Ovary (tissue), 9 donors: ENCODE results near the gene MXD4. TPM values are rescaled to one million over a fixed set of nuclear protein-coding genes. Genes with fewer than 3 reads are reported as not detected.

Experiments used
- DNase-seq, 5 donors: peaks; one replicate each; pipeline ENCODE4 v3.0.0-alpha.2; 2019 to 2020
- H3K27ac ChIP-seq, 2 donors: fragments of 200-600 bp; one replicate each; pipeline versions ENCODE4 v1.5.1 to v1.8.0; 2019 to 2022
- H3K27me3 ChIP-seq: fragments of 200-600 bp; one replicate; pipeline ENCODE4 v1.8.0; 2022
- H3K36me3 ChIP-seq: fragments of 200-600 bp; sonication (generic); one replicate; pipeline ENCODE4 v1.5.1; 2019
- H3K4me1 ChIP-seq: one replicate; pipeline ENCODE4 v1.8.1; 2013; ENCODE audit warnings: mild to moderate bottlenecking, moderate library complexity; ENCODE audit not compliant: insufficient read depth
- H3K4me3 ChIP-seq: fragments of 200-600 bp; sonication (generic); one replicate; pipeline ENCODE4 v1.5.1; 2017
- H3K9me3 ChIP-seq, 2 donors: fragments of 200-600 bp in 1 of 2; sonication (generic) in 1 of 2; one replicate each; pipeline versions ENCODE4 v1.5.1 to v1.8.1; 2013 to 2019; ENCODE audit warnings: mild to moderate bottlenecking in 1 of 2, moderate library complexity in 1 of 2
- EP300 ChIP-seq: sonication (generic); formaldehyde crosslinking; IDR thresholded peaks from one replicate; pipeline ENCODE4 v1.6.1; 2017; ENCODE audit warnings: antibody characterized with exemption
- POLR2A ChIP-seq: fragments of 450-650 bp; IDR thresholded peaks from one replicate; pipeline ENCODE4 v1.6.1; 2017; ENCODE audit warnings: antibody characterized with exemption, mild to moderate bottlenecking, moderate library complexity
- WGBS, 3 donors: extraction: QIAGEN DNeasy Blood & Tissue Kit in 1 of 3; methylation state at CpG; one replicate each; pipeline versions ENCODE4 v1.1.5 to v1.1.7; 2013 to 2017; 5-methylcytosine and 5-hydroxymethylcytosine counted together
- intact Hi-C, 4 donors: fragments of 100-400 bp; cut with DNase I; formaldehyde crosslinking; loops; one replicate each; pipeline versions ENCODE4 v1.11.0 to v1.15.1; 2022 to 2023
- polyA plus RNA-seq, 2 donors: library from polyadenylated mRNA; stranded (reverse); fragments of 200-250 nt in 1 of 2; fragments of 350-450 nt in 1 of 2; fragmentation: Illumina TruSeq in 1 of 2; extraction: RNeasy Lipid Tissue Mini Kit (QIAGEN cat#74804) in 1 of 2; gene quantifications; one replicate each; pipeline ENCODE4 v1.2.3, GENCODE V29; 2013 to 2014
- total RNA-seq, 7 donors: library from RNA; depleted of rRNA in 2 of 7; stranded (reverse); fragments of >200 nt in 2 of 7; fragmentation: NEBNext Ultra II Directional in 3 of 7; extraction: Animal tissue kit (Norgen Biotek cat#: 25700) in 3 of 7; gene quantifications; one replicate each; pipeline versions ENCODE4 v1.1.0 to v1.2.4, GENCODE V29; 2016 to 2023
- TF ChIP-seq, protein P1 (sequence below), 3 donors: fragments of 450-650 bp in 2 of 3; fragments of 200-600 bp in 1 of 3; IDR thresholded peaks; one replicate each; pipeline versions ENCODE4 v1.5.1 to v1.8.0; 2016 to 2022; ENCODE audit warnings: antibody characterized with exemption in 3 of 3, mild to moderate bottlenecking in 1 of 3
- donor health status: DM: no; HTN: no; CAD: no; lungs with moderate emphysema.
- donor health status: DM: no; HTN: no; CAD: no.
- donor health status: Bipolar disorder and iron deficiency.
- donor health status: DM: yes; HTN: yes; CAD: no.
- donor health status: DM: no; HTN: no; CAD: no.
- donor health status: DM: yes; HTN: yes; CAD: no.

The MXD4 gene
- total and polyA plus RNA-seq, 9 donors = 10.3 to 51.4 (median 35.3) TPM

DNA sequence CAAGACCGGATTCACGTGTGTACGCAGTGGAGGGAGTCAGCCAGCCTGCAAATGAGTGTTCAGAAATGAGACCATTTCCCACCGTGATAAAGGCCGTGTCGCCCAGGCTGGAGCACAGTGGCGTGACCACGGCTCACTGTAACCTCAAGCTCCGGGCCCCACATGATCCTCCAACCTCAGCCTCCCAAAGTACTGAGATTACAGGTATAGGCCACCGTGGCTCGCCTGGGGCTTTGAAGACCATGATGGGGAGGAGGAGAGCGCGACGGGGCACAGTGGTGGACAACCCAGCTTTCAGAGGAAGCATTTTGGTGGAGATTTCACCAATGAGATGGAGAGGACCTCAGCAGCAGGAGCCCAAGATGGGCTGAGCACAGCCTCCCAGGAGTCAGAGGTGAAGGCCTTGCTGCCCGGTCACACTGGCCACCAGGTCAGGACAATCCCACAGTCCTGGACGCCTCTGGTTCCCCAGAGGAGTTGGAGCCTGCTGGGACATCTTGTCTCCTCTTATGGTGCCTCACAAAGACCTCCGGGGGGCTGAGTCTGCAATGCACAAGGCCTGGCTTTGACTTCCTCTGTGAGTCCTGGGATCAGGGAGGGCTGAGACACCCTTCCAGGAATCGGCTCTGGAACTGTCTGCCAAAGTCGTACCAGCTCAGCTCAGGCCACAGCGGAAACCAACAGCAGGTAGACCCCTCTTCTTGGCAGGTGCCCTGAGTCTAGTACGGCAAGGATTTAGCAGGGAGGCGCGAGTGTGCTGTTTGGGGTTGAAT lies 22.4 kb upstream of the MXD4 start:
- WGBS, 3 donors = 95 to 98% (median 96%) methylated on average over 21 to 23 of the region's 23 CpGs
- no peaks in the 10 kb centered on the region for H3K36me3 ChIP-seq
- no peak overlapping the region for H3K4me3 ChIP-seq
- H3K27me3 ChIP-seq = no peaks in the 10 kb centered on the region
- H3K4me1 ChIP-seq = no peaks in the 10 kb centered on the region
- intact Hi-C loops = no loop called here
- peak in 2 of 5 donors; percentile 5 to 16 for DNase-seq
- H3K9me3 ChIP-seq = no peaks in the 10 kb centered on the region
- TF ChIP-seq, protein P1, sequence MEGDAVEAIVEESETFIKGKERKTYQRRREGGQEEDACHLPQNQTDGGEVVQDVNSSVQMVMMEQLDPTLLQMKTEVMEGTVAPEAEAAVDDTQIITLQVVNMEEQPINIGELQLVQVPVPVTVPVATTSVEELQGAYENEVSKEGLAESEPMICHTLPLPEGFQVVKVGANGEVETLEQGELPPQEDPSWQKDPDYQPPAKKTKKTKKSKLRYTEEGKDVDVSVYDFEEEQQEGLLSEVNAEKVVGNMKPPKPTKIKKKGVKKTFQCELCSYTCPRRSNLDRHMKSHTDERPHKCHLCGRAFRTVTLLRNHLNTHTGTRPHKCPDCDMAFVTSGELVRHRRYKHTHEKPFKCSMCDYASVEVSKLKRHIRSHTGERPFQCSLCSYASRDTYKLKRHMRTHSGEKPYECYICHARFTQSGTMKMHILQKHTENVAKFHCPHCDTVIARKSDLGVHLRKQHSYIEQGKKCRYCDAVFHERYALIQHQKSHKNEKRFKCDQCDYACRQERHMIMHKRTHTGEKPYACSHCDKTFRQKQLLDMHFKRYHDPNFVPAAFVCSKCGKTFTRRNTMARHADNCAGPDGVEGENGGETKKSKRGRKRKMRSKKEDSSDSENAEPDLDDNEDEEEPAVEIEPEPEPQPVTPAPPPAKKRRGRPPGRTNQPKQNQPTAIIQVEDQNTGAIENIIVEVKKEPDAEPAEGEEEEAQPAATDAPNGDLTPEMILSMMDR (IDR thresholded peaks at IDR 0.05) = no peak
- no peak for TF ChIP-seq POLR2A
- TF ChIP-seq EP300 = no peak
- H3K27ac ChIP-seq = no peak overlapping the region

DNA sequence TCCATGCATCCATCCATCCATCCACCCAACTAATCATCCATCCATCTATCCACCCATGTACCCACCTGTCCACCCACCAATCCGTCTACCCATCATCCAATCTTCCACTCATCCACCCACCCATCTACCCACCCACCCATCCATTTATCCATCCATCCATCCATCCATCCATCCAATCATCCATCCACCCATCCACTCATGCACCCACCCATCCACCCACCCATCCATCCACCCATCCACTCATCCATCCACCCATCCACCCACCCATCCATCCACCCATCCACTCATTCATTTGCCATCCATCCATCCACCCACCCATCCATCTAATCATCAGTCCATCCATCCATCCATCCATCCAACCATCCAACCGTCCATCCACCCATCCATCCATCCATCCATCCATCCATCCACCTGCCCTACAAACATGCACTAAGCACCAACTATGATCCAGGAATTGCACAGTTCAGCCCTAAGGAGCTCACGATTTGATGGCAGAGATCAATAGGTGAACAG lies 21.3 kb upstream of the MXD4 start:
- 85 to 91% (median 87%) methylated on average over 3 of the region's 3 CpGs for WGBS, 3 donors
- Histone ChIP-seq H3K27ac (no peak overlapping the region), H3K4me1 (no peaks in the 10 kb centered on the region), H3K9me3 (no peaks in the 10 kb centered on the region), H3K36me3 (no peaks in the 10 kb centered on the region), H3K27me3 (no peaks in the 10 kb centered on the region), H3K4me3 (no peak overlapping the region)
- intact Hi-C loops = no loop called here
- no peak for DNase-seq
- TF ChIP-seq EP300 (no peak), POLR2A (no peak)
- TF ChIP-seq, protein P1 (IDR thresholded peaks at IDR 0.05) = no peak

DNA sequence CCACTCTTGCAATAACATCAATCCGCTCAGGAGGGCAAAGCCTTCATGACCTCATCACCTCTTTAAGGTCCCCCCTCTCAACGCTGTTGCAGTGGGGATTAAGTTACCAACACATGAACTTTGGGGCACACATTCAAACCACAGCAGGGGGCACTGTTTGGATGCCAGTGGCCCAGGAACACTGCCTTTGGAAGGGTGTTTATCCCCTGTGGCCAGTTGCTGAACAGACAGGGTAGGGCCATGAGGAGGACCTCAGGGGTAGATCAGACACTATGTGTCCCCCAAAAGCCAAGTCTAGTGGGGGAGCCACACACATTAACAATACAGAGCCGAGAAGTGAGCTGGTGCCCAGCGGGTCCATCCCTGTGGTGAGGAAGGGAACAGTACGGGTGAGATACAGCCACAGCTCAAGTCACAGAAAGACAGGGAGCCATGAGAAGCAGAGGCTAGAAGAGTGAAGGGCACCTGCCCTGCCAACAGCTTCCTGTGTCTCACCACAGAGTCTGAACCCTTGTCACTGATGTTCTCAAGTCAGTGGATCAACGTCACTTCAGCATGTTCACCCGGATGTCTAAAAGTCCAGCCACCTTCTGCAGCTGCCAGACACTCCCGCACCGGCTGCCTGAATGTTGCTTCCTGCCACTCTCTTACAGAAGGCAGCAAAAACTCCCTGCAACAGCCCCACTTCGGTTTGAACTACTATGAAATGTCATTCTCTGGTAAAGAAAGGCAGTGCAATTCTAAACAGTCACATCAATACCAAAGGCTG lies 19.9 kb upstream of the MXD4 start:
- Histone ChIP-seq H3K9me3 (no peaks in the 10 kb centered on the region), H3K36me3 (no peaks in the 10 kb centered on the region), H3K27ac (no peak overlapping the region), H3K27me3 (no peaks in the 10 kb centered on the region), H3K4me1 (no peaks in the 10 kb centered on the region), H3K4me3 (no peak overlapping the region)
- DNase-seq = no peak
- TF ChIP-seq, protein P1 (IDR thresholded peaks at IDR 0.05) = no peak
- TF ChIP-seq POLR2A (no peak), EP300 (no peak)
- 76 to 80% (median 76%) methylated on average over 10 of the region's 10 CpGs for WGBS, 3 donors
- intact Hi-C loops = no loop called here

DNA sequence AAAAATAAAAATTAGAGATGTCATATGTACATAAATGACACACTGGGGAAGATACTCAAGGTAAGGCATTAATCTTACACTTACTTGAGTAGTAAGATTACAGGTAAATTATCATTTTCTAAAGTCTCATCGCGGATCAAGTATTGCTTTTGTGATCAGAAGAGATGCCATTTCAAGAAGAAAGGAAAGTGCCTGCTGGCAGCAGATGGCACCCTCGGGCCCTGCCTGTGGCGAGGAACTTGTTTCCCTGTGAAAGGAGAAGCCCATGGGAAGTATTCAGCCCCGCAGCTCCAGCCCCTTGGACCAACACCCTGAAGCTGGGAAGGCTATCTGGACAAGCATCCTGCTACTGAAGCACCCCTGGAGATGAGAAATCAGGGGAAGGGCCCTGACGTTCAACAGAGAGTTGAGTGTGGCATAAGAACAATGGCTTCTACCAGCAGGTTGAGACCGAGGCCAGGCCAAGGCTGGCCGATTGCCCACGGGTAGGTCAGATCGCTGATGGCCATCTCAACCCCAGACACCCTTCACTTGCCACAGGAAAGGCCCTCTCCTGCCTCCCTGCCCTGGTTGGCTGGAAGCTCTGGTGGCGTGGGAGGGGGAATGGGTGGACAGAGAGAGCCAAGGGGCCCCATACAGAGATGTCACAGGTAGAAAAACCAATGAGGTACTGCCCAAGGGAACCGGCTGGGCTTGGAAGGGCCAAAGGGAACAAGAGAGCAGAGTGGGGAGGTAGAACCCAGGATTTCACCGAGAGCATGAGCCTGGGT lies 18.8 kb upstream of the MXD4 start:
- intact Hi-C loops = no loop called here
- TF ChIP-seq, protein P1 (IDR thresholded peaks at IDR 0.05) = no peak
- TF ChIP-seq EP300 (no peak), POLR2A (no peak)
- Histone ChIP-seq H3K27me3 (no peaks in the 10 kb centered on the region), H3K27ac (no peak overlapping the region), H3K9me3 (no peaks in the 10 kb centered on the region), H3K36me3 (no peaks in the 10 kb centered on the region), H3K4me1 (no peaks in the 10 kb centered on the region), H3K4me3 (no peak overlapping the region)
- 86 to 91% (median 90%) methylated on average over 13 of the region's 13 CpGs for WGBS, 3 donors
- no peak for DNase-seq
